Stimulated activated CD4-positive, alpha-beta T cell treated with anti-CD3 and anti-CD28 coated beads, TNF-alpha, amount 100 ng/mL, for 1 hour (primary cell): ENCODE data around the gene ZNF333.
"Not testable (repeated sequence)": the region's sequence is repeated elsewhere in the genome, so short reads cannot be mapped to it uniquely, and the experiment has no call there.

Source experiments
- DNase-seq, 3 donors: peaks; one replicate each; pipeline ENCODE4 v3.0.0-alpha.2; 2020; ENCODE audit warnings: low read depth in 3 of 3, low spot score in 1 of 3

The ZNF333 gene

GRCh38 chr19:14767466-14767971 is 77.7 kb downstream of the ZNF333 start:
- DNase-seq, result no peak

DNA sequence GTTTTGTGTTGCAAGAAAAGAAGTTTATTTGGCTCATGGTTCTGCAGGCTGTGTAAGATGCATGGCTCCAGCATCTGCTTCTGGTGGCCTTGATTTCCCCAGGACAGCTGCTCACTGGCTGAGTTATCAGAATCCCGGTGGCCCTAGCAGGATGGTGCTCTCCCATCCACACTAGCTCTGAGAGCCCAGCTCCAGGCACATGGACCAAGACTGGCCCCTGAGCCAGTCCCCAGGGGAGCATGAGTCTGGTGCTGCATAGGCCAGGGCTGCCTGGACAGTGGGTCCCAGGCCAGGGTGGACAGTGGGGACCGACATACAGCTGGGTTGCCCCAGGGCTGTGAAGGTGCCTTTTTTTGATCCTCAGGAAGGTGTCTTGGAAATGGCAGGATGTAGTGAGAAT is 78.2 kb downstream of the ZNF333 start:
- no peak for DNase-seq

- DNase-seq, result no peak
These were observed 79.4 kb downstream of the ZNF333 start for GRCh38 chr19:14769201-14769600.

DNA sequence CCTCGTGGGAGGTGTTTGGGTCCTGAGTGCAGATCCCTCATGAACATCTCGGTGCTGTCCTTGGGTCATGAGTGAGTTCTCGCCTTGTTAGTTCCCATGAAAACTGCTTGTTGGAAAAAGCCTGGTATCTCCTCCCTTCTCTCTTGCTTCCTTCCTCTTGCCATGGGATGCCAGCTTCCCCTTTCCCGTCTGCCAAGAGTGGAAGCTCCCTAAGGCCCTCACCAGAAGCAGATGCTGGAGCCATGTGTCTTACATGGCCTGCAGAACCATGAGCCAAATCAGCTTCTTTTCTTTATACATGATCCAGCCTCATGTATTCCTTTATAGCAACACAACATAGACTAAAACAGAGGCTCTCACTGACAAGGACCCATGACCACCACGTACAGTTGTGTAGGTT is 80.3 kb downstream of the ZNF333 start:
- no peak for DNase-seq

- DNase-seq, result no peak
These were observed 81.3 kb downstream of the ZNF333 start for GRCh38 chr19:14770944-14771839.

- DNase-seq, result no peak
These were observed 82.6 kb downstream of the ZNF333 start for GRCh38 chr19:14772467-14772866.

- no peak for DNase-seq
These were observed 83.1 kb downstream of the ZNF333 start for GRCh38 chr19:14772995-14773394.

GRCh38 chr19:14773722-14774121 is 83.9 kb downstream of the ZNF333 start:
- DNase-seq, result not testable (repeated sequence)

- DNase-seq, result no peak
These were observed 84.5 kb downstream of the ZNF333 start for GRCh38 chr19:14774373-14774772.

GRCh38 chr19:14775326-14775725 is 85.5 kb downstream of the ZNF333 start:
- not testable (repeated sequence) for DNase-seq

DNA sequence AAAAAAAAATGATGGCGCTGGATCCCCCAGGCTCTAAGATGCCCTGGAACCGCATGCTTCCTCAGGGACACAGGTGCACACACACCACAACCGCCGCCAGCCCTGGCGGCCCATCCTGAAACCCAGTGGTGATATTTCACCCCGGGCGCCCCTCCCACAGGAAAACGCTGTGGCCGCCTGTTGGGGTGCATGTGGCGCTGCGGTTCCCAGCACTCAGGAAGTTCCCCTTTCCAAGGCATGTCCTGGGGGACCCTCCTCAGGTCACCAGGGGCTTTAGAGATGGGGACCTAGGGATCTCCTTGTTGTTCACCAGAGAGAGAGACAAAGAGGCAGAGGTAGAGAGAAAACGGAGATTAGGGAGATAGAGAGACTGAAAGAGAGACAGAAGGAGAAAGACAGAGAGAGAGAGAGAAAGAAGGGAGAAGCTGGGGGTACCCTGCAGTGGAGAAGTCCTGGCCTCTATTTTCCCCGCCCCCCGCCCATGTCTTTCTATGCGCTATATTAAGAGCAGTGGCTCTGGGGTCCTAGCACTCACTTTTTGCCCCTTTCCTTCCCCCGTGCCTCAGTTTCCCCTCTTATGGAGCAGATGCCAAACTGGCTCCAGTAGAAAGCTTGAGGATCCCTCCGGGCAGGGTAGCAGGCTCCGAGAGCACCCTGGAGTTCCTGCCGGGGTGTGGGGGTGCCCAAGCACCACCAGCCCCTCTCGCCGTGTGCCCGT is 86.2 kb downstream of the ZNF333 start:
- DNase-seq, result no peak

GRCh38 chr19:14777645-14778044 is 87.8 kb downstream of the ZNF333 start:
- DNase-seq, result not testable (repeated sequence)

DNA sequence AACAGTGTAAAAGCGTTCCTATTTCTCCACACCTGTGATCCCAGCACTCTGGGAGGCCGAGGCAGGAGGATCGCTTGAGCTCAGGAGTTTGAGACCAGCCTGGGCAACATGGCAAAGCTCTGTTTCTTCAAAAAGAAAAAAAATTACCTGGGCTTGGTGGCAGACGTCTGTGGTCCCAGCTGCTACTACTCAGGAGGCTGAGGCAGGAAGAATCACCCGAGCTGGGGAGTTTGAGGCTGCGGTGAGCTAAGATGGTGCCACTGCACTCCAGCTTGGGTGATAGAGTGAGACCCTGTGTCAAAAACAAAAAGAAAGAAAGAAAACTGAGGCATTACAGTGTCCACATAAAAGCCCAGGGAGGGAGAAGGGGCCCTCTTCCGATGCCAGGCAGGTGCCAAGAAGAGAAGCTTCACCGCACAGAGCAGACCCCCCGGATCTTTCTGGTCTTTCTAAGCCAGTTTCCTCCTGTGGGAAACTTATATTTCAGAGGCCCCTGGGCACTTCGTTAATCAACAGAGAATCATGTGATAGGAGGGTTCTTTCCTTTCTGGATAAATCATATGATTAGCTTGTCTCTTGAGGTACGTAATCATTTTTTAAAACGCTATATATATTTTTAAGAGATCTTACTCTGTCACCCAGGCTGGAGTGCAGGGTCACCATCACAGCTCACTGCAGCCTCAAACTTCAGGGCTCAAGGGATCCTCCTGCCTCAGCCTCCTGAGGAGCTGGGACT is 88.4 kb downstream of the ZNF333 start, which contains the start of gene ADGRE2:
Gene ADGRE2 (minus strand): TSS at position 451 of the 736 bp plus-strand sequence. CDS start 1,804 bp downstream, outside the sequence.
- DNase-seq, result not testable (repeated sequence)

DNA sequence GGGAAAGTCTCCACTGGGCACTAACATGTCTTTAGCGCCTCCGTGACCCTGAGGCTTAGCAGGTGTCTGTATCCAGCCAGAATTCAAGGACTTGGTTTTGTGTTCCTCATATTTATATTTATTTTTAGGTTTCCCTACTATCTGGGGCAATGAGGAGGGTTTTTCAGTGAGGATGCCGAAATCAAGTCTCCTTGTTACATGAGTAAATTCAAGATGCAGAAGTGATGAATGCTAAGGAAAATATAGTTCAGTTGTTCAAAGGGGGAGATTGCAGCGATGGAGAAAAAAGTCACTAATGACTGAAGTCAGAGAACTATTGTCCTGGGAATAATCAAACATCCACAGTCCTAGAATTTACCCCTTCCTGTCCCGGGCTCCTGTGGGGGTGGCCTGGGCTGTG is 89.3 kb downstream of the ZNF333 start:
- no peak for DNase-seq

GRCh38 chr19:14780622-14781225 is 90.9 kb downstream of the ZNF333 start:
- not testable (repeated sequence) for DNase-seq

DNA sequence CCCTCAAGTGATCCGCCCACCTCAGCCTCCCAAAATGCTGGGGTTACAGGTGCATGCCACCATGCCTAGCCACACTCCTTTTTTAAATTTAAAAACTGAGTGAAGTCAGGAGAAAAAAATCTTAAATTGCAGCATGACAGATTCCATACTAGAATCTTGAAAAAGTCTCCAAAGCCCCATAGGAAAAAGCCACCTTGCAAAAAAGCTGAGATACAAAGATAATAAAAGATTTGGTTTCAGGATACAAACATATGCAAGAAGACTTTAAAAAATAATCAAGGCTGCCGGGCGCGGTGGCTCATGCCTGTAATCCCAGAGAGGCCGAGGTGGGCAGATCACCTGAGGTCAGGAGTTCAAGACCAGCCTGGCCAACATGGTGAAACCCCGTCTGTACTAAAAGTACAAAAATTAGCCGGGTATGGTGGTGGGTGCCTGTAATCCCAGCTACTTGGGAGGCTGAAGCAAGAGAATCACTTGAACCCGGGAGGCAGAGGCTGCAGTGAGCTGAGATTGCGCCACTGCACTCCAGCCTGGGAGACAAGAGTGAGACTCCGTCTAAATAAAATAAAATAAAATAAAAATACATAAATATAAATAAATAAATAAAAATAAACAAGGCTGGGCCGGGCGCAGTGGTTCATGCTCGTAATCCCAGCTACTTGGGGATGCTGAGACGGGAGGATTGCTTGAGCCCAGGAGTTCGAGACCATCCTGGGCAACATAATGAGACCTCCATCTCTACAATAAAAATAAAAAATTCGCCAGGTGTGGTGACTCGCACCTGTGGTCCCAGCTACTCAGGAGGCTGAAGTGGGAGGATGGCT is 92.1 kb downstream of the ZNF333 start:
- not testable (repeated sequence) for DNase-seq

- DNase-seq, result no peak
These were observed 93.0 kb downstream of the ZNF333 start for GRCh38 chr19:14782626-14783409.
